PC-3 (cell line): ENCODE data around the gene GC. TPM values are rescaled to one million over a fixed set of nuclear protein-coding genes. Genes with fewer than 3 reads are reported as not detected.
"Not testable (repeated sequence)": the region's sequence is repeated elsewhere in the genome, so short reads cannot be mapped to it uniquely, and the experiment has no call there.

Experiments
- ATAC-seq: fragments of 200-7000 bp; cut with Tn5 transposase; 2 replicates; pipeline ENCODE4 v1.9.1; 2020; ENCODE audit warnings: mild to moderate bottlenecking, moderate library complexity
- BruUV-seq: library from RNA; stranded (reverse); fragments of 400-500 nt; replicated peaks from 2 replicates; lab custom pipeline; 2021; lab: Mats Ljungman, UMichigan
- CTCF ChIA-PET: fragments of 300-600 bp; sonication (Branson Sonifier 250); formaldehyde crosslinking; loops from one replicate; lab custom pipeline; 2022; ENCODE audit warnings: antibody characterized with exemption; lab: Charles Lee
- POLR2A ChIA-PET: fragments of 300-600 bp; sonication (Branson Sonifier 250); formaldehyde crosslinking; loops from one replicate; lab custom pipeline; 2022; ENCODE audit warnings: antibody characterized with exemption; ENCODE audit not compliant: unreplicated experiment; lab: Charles Lee
- DNase-seq: peaks from one replicate; pipeline ENCODE4 v3.0.0-alpha.2; 2015
- H2AFZ ChIP-seq: fragments of 300-600 bp; sonication (generic); 2 replicates; pipeline ENCODE4 v1.6.0; 2016; ENCODE audit warnings: antibody characterized with exemption, low read length
- H3F3A ChIP-seq: fragments of 300-600 bp; sonication (generic); one replicate; pipeline ENCODE4 v1.6.0; 2017; ENCODE audit warnings: antibody characterized with exemption, low read length, control low read depth, mild to moderate bottlenecking; ENCODE audit not compliant: unreplicated experiment
- H3K27ac ChIP-seq: fragments of 300-600 bp; sonication (generic); 2 replicates; pipeline ENCODE4 v1.5.1; 2016; ENCODE audit warnings: mild to moderate bottlenecking, low read length
- H3K27me3 ChIP-seq: fragments of 300-600 bp; sonication (generic); 2 replicates; pipeline ENCODE4 v1.6.1; 2016; ENCODE audit warnings: low read length, mixed read lengths
- H3K36me3 ChIP-seq: fragments of 300-600 bp; sonication (generic); 2 replicates; pipeline ENCODE4 v1.6.1; 2016; ENCODE audit warnings: low read depth, mixed run types, low read length, mixed read lengths
- H3K4me1 ChIP-seq: fragments of 300-600 bp; sonication (generic); 2 replicates; pipeline ENCODE4 v1.5.1; 2016; ENCODE audit warnings: low read length; ENCODE audit not compliant: insufficient read depth
- H3K4me2 ChIP-seq: fragments of 300-600 bp; sonication (generic); 2 replicates; pipeline ENCODE4 v1.6.0; 2016; ENCODE audit warnings: low read length
- H3K4me3 ChIP-seq: fragments of 300-600 bp; sonication (generic); 2 replicates; pipeline ENCODE4 v1.5.1; 2016; ENCODE audit warnings: mild to moderate bottlenecking, low read length, mixed read lengths
- H3K79me2 ChIP-seq: fragments of 300-600 bp; sonication (generic); 2 replicates; pipeline ENCODE4 v1.6.1; 2017; ENCODE audit warnings: low read length, mixed read lengths
- H3K9ac ChIP-seq: fragments of 300-600 bp; sonication (generic); 2 replicates; pipeline ENCODE4 v1.6.0; 2016; ENCODE audit warnings: mild to moderate bottlenecking, low read length
- H3K9me2 ChIP-seq: fragments of 300-600 bp; sonication (generic); replicated peaks from 2 replicates; pipeline ENCODE4 v1.6.1; 2016; ENCODE audit warnings: mixed run types, low read length, mixed read lengths
- H3K9me3 ChIP-seq: fragments of 300-600 bp; sonication (generic); 2 replicates; pipeline ENCODE4 v1.6.1; 2016; ENCODE audit warnings: low read length, mixed read lengths
- H4K20me1 ChIP-seq: fragments of 300-600 bp; sonication (generic); 2 replicates; pipeline ENCODE4 v1.6.1; 2016; ENCODE audit warnings: low read length, mixed read lengths
- EZH2 ChIP-seq: fragments of 300-600 bp; sonication (generic); IDR thresholded peaks from one replicate; pipeline ENCODE4 v1.6.1; 2017; ENCODE audit warnings: antibody characterized with exemption, mild to moderate bottlenecking, low read length; ENCODE audit not compliant: unreplicated experiment
- EZH2phosphoT487 ChIP-seq: fragments of 300-600 bp; sonication (generic); IDR thresholded peaks from 2 replicates; pipeline ENCODE4 v1.6.1; 2018; ENCODE audit warnings: mild to moderate bottlenecking, antibody characterized with exemption, low read length, borderline replicate concordance
- intact Hi-C: fragments of 100-400 bp; cut with micrococcal nuclease; formaldehyde crosslinking; loops from 2 replicates; pipeline ENCODE4 v1.9.0; 2023
- total RNA-seq: library from RNA; depleted of rRNA; stranded (reverse); fragments of >200 nt; gene quantifications from 2 replicates; pipeline ENCODE4 v1.2.3, GENCODE V29; 2014
- TF ChIP-seq, protein P1 (sequence below): fragments of 300-600 bp; sonication (generic); conservative IDR thresholded peaks from 2 replicates; pipeline ENCODE4 v1.5.1; 2017; ENCODE audit warnings: antibody characterized with exemption, low read depth, mild to moderate bottlenecking, low read length

GC gene
- total RNA-seq, 1 experiment from 2014 or later, result not detected

DNA sequence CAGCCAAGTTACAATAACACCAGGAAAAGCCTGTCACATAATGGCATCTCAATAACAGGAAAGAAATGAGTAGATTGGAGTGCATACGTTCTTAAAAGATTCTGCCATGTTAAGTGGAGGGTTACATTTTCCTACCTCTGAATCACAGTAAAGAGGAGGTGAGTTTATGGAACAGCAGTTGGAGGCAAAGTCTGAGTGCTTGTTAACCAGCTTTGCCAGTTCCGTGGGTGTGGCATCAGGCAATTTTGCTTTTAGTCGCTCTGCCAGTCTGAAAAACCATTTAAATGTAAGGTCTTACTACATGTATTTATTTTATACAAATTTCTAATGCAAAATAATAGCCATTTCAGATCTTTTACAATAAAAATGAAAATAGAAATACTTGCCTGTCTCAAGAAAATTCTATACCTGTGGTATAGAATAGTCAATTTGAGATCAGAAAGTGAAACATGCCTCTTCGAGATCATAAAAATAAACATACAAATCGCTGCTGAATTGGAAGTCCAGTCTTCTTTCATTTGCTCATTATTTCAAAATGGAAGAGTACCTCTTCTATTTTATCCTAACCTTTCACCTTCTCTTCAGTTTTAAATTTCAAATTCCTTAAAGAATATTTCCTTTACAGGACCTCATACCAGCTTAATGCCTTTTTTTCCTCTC, 31.4 kb downstream of the GC start:
- Histone ChIP-seq H3K36me3 (no peaks in the 10 kb centered on the region), H3K27ac (no peak overlapping the region), H3K4me2 (peak overlapping the region; percentile 48; the same call in 1 of the 2 replicates), H3K4me1 (no peaks in the 10 kb centered on the region), H3K9ac (no peak overlapping the region), H3K4me3 (peak overlapping the region; percentile 19; the same call in 1 of the 2 replicates), H2AFZ (peak overlapping the region; percentile 15; the same call in 1 of the 2 replicates), H3F3A (no peaks in the 10 kb centered on the region), H4K20me1 (no peaks in the 10 kb centered on the region), H3K9me2 (no peaks in the 10 kb centered on the region), H3K9me3 (no peaks in the 10 kb centered on the region), H3K27me3 (peaks cover 28% of the 10 kb centered on the region), H3K79me2 (no peaks in the 10 kb centered on the region)
- ChIA-PET CTCF (no interaction called here), POLR2A (no interaction called here)
- peak; percentile 48 for DNase-seq
- TF ChIP-seq, protein P1, sequence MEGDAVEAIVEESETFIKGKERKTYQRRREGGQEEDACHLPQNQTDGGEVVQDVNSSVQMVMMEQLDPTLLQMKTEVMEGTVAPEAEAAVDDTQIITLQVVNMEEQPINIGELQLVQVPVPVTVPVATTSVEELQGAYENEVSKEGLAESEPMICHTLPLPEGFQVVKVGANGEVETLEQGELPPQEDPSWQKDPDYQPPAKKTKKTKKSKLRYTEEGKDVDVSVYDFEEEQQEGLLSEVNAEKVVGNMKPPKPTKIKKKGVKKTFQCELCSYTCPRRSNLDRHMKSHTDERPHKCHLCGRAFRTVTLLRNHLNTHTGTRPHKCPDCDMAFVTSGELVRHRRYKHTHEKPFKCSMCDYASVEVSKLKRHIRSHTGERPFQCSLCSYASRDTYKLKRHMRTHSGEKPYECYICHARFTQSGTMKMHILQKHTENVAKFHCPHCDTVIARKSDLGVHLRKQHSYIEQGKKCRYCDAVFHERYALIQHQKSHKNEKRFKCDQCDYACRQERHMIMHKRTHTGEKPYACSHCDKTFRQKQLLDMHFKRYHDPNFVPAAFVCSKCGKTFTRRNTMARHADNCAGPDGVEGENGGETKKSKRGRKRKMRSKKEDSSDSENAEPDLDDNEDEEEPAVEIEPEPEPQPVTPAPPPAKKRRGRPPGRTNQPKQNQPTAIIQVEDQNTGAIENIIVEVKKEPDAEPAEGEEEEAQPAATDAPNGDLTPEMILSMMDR, result no peak
- TF ChIP-seq EZH2 (no peak), EZH2phosphoT487 (no peak)
- ATAC-seq, result no peak
- no TSS peak for BruUV-seq
- intact Hi-C loops, result no loop called here

DNA sequence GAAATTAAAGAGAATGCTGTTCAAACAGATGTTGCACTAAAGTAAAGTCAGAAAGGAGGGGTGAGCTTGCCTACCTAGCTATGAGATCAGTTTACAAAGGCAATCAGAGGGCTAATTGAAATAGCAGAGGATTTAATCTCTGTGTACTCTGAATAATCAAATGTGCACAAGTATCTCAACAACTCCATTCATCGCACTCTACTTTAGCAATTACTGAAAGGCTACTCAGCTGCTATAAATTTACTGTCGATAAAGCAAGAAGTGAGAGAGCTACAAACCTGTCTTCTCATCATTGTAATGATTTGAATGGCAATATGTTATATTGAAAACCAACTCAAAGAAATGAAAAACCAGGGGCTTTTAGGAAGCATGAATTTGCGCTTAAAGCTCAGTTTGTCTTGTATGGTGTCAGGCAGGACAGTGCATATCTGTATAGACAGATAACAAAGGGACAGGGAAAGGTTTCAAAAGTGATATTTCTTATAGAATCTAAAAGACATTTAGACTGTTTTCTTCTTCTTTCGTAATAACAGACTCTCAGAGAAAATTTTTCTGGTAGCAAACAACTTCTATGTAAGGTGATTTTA, 34.8 kb downstream of the GC start:
- intact Hi-C loops, result no loop called here
- Histone ChIP-seq H3K27ac (no peak overlapping the region), H3K4me1 (no peaks in the 10 kb centered on the region), H3K9me2 (no peaks in the 10 kb centered on the region), H3F3A (no peaks in the 10 kb centered on the region), H3K79me2 (no peaks in the 10 kb centered on the region), H3K4me2 (no peak overlapping the region), H3K9ac (no peak overlapping the region), H2AFZ (no peak overlapping the region), H3K27me3 (peaks cover 37% of the 10 kb centered on the region), H3K36me3 (no peaks in the 10 kb centered on the region), H3K9me3 (no peaks in the 10 kb centered on the region), H3K4me3 (no peak overlapping the region), H4K20me1 (no peaks in the 10 kb centered on the region)
- no TSS peak for BruUV-seq
- POLR2A ChIA-PET, result interaction anchor here (0.6 kb wide), 1 partner anchor 1112 kb away, joined by 10 read pairs; no protein-coding TSS in a partner anchor
- no peak for ATAC-seq
- CTCF ChIA-PET, result interaction anchor here (0.6 kb wide), 1 partner anchor 739 kb away, joined by 3 read pairs; no protein-coding TSS in a partner anchor
- DNase-seq, result no peak
- no peak for TF ChIP-seq EZH2
- TF ChIP-seq EZH2phosphoT487, result no peak
- TF ChIP-seq, protein P1, result no peak

- Histone ChIP-seq H3F3A (no peaks in the 10 kb centered on the region), H3K27me3 (peaks cover 36% of the 10 kb centered on the region), H3K9me2 (no peaks in the 10 kb centered on the region), H3K27ac (no peak overlapping the region), H3K9ac (no peak overlapping the region), H2AFZ (no peak overlapping the region), H3K36me3 (no peaks in the 10 kb centered on the region), H3K9me3 (no peaks in the 10 kb centered on the region), H3K4me2 (no peak overlapping the region), H3K4me1 (no peaks in the 10 kb centered on the region), H3K79me2 (no peaks in the 10 kb centered on the region), H3K4me3 (no peak overlapping the region), H4K20me1 (no peaks in the 10 kb centered on the region)
- POLR2A ChIA-PET, result no interaction called here
- ATAC-seq (no peak), DNase-seq (no peak)
- TF ChIP-seq, protein P1, result no peak
- no peak for TF ChIP-seq EZH2
- no peak for TF ChIP-seq EZH2phosphoT487
- intact Hi-C loops, result no loop called here
- BruUV-seq, result no TSS peak
- CTCF ChIA-PET, result no interaction called here
Observed at GRCh38 chr4:71746379-71746778, 37.5 kb downstream of the GC start.

- H3K27ac ChIP-seq, H2AFZ ChIP-seq, H3K4me1 ChIP-seq, DNase-seq, BruUV-seq, H3K9me2 ChIP-seq, H3K4me2 ChIP-seq, H3F3A ChIP-seq, H3K9ac ChIP-seq, H4K20me1 ChIP-seq, H3K27me3 ChIP-seq, POLR2A ChIA-PET, H3K4me3 ChIP-seq, H3K9me3 ChIP-seq, H3K79me2 ChIP-seq, CTCF ChIA-PET, ATAC-seq, H3K36me3 ChIP-seq: not testable (repeated sequence)
- intact Hi-C loops, result loop anchor here (10.0 kb wide), 1 partner anchor 756 kb away; no protein-coding TSS in a partner anchor
Observed at GRCh38 chr4:71738782-71739181, 45.1 kb downstream of the GC start.
